Hematopoietic multipotent progenitor cell treated with erythropoietin and hydrocortisone succinate and interleukin-3 and kit ligand, for 17 days (in vitro differentiated cells): Measurements from ENCODE around the gene SP1.

Experiments
- DNase-seq: peaks from one replicate; pipeline ENCODE4 v3.0.0-alpha.2; 2015; ENCODE audit warnings: low spot score

Gene SP1

DNA sequence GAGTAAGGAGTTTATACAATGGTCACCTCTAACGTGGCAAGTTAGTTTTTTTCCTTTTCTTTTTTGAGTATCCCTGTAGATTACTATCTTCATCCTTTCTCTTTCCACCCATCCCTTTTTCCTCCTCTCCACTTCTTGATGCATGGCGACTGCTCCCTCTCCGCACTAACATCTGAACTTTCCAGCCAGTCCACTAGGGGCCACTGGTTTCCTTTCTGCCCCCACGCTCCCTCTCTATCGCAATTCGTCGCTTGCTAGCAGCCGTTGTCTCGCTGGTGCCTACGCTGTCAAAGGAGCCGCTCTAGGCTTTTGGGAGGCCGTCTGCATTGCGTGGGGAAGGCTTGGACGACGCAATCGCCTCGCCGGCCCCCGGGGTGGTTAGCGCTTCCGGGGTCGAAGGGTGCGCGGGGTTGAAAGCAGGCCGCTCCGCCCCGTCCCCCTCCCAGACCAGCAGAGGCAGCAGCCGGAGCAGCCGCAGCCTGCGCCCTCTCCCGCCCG lies 71.7 kb downstream of the SP1 start, which contains the start of gene PCBP2:
TSS of gene PCBP2 (plus strand) at position 442 of the 498 bp plus-strand sequence. CDS start 2,699 bp downstream, outside the sequence.
- peak; percentile 99 for DNase-seq

DNA sequence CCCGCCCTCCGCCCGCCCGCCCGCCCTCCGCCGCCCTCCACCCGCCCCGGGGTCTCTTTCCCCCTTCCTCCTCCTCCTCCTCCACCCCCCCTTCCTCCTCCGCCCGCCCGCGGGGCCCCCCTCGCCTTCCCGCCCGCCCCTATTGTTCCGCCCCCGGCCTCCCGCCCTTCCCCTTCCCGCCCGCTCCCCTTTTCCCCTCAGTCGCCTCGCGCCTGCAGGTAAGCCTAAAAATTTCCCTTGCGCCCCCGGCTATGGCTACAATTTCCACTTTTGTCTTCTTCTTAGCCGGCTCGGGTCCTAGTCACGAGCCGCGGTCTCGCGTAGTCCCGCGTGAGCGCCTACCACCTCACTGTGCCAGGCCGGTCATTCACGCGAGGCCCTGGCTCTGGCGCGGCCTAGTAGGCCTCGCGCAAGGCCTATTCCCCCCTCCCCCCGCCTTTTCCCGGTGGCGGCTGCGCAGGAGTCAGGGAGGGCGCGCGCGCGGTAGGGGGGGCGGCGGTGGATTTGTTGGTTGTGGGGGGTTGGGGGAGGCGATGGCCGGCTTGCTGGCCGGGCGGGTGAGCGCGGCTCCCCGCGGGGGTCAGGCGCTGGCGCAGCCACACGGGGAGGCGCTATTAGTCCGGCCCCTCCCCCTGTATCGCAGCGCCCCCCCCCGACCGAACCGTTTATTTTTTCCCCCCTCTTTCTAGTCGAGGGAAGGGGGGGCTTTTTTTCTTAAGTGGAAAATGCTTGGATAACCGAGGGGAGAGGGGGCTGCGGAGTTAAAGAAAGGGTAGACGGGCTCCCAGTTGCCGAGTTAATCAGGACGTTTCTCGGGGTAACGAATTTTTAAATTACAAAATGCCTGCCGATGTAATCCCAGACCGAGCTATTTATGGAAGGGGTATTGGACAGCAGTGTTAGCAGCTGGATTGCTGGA lies 72.4 kb downstream of the SP1 start:
- DNase-seq: peak; percentile 85

- no peak for DNase-seq
Observed at GRCh38 chr12:53453953-53454640, 74.1 kb downstream of the SP1 start.

DNA sequence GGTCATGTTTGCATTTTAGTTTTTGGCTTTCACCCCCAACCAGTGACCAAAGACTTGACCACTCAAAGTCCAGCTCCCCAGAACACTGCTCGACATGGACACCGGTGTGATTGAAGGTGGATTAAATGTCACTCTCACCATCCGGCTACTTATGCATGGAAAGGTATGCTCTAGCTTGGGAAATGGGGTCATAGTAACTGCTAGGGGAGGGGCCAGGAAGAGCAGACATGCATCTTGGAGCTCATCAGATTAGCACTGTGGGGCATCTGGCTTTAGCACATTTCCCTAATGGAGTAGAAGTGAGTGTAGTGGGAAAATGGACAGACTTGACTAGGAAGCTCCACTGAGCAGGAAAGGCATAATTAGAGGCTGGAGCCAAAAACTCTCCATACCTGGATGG lies 74.7 kb downstream of the SP1 start:
- no peak for DNase-seq

DNA sequence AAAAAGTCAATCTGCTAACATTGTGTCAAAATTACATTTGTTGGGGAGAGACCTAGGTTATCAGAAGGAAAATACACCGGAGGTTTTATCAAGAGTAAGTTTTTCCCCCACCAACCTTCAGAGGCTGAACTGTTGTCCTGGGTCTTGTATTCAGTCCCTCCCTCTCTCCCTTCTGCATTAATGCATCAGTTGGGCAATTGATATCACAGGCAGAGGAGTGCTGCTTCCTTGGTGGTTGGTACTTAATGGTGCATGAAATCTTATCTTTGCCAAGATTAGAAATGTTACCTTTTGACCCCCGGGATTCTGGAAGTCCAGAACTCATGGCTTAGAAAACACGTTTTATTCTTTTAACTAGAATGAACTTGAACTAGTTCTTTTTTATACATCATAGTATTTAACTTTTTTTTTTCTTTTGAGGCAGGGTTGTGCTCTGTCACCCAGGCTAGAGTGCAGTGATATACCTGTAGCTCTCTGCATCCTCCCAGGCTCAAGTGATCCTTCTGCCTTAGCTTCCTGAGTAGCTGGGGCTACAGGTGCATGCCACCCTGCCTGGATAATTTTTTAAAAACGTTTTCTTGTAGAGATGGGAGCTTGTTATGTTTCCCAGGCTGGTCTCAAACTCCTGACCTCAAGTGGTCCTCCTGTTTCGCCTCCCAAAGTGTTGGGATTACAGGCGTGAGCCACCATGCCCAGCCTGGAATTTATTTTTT lies 76.8 kb downstream of the SP1 start:
- DNase-seq: no peak

- no peak for DNase-seq
Observed at GRCh38 chr12:53459097-53459496, 79.1 kb downstream of the SP1 start.

DNA sequence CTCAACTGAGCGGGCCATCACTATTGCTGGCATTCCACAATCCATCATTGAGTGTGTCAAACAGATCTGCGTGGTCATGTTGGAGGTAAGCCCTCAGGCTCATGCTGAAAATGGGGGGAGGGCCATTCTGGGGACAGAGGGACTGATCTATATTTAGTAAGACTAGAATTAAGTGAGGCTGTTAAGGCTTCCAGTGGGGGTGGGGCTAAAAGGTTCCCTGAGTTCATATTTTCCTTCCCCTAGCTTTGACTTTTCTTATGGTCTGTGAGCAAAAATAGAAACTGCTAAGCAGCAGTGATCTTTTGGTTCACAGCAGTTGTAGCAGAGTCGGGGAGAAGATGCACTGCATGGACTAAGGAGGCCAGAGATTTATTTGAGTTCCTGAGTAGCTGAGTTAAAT lies 81.1 kb downstream of the SP1 start:
- DNase-seq: no peak

DNA sequence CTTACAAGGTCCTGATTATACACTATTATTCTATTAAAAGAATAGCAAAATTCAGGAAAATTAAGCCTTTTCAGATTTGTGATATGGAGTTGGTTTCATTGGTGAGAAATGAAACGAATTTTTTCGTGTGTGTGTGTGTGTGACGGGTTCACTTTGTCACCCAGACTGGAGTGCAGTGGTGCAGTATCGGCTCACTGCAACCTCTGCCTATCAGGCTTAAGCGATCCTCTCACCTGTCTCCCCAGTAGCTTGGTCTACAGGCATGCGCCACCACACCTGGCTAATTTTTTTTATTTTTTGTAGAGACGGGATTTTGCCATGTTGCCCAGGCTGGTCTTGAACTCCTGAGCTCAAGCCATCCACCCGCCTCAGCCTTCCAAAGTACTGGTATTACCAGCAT lies 81.6 kb downstream of the SP1 start:
- DNase-seq: no peak

DNA sequence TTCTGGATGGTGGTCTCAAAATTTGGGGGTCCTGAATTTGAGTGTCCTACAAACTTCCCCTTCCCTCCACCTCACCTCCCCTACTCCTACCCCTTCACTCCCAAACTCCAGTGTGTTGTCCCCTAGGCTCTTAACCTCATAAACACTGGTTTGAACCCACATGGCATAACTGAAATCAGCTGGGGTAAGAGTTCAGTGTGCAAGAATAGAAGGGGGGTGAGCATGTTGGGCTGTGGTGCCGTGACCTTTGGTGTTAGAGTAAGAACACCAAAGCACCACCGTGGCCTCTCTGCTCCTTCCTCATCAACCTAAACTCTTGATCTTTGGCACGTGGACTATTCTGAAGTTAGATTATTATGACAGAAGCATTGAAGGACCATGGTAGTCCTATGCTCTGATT lies 83.0 kb downstream of the SP1 start:
- DNase-seq: no peak

- no peak for DNase-seq
Observed at GRCh38 chr12:53463802-53464560, 84.0 kb downstream of the SP1 start.

DNA sequence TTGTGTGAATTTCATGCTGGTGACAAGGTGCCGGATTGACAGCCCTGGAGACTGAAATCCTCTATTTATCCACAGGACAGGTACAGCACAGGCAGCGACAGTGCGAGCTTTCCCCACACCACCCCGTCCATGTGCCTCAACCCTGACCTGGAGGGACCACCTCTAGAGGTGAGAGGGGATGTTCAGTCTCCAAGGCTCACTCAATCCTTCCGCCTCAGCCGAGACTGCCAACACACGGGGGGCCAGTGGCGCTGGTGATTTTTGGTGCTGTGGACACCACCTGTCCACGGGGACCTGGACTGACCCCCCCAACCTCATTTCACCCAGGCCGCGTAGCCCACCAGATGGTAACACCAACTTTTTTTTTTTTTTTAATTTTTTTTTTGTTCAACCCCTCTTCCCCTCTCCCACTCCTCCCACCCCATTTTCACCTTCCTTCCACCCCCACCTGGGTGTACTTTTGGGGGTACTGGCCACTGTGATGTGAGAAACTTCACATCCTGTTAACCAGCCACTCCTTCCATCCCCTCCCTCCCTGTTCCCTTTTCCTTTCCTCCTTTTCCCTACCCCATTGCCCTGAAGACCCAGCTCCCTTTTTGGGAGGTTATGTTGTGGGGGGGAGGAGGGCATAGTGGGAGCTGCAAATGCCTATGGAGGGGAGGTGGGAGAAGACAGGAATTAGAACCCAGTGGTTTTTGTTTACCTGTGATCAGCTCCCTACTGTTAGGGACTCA lies 84.9 kb downstream of the SP1 start:
- DNase-seq: no peak

DNA sequence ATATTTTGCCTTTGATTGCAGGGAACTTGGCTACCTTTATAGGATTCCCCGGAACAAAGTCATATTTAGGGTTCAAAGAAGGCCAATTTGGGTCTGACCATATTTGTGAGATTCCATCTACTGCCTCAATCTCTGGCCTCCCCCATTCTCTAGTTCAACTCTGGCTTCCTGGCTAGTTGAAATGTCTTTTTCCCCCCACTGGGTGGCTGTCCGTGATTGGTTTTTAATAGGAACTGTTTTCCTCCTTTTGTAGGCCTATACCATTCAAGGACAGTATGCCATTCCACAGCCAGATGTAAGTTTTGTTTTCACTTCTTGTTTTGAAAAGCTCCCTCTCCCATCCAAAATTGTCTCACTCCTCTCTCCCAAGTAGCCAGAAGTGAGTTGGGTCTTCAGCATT lies 85.7 kb downstream of the SP1 start:
- no peak for DNase-seq
